Subcutaneous adipose tissue (tissue), 4 donors: ENCODE results near the gene RBM20. TPM values are rescaled to one million over a fixed set of nuclear protein-coding genes. Genes with fewer than 3 reads are reported as not detected.

Experiments used
- CTCF ChIP-seq: fragments of 450-650 bp; IDR thresholded peaks from one replicate; pipeline ENCODE4 v1.5.1; 2016; ENCODE audit warnings: low read depth, mild to moderate bottlenecking, control low read depth, antibody characterized with exemption, moderate library complexity
- total RNA-seq, 4 donors: library from RNA; depleted of rRNA; stranded (reverse); fragments of >200 nt; gene quantifications; one replicate each; pipeline ENCODE4 v1.1.0, GENCODE V29; 2016

RBM20 gene
- total RNA-seq, 4 donors from 2014 or later, result 0.88 to 10.3 (median 3.5) TPM

- no peak for TF ChIP-seq CTCF
Measured at GRCh38 chr10:110868981-110869380, 224.8 kb downstream of the RBM20 start.

GRCh38 chr10:110870823-110871297, 226.7 kb downstream of the RBM20 start:
- TF ChIP-seq CTCF, result no peak

- no peak for TF ChIP-seq CTCF
Measured at GRCh38 chr10:110871298-110872084, 227.4 kb downstream of the RBM20 start, which contains the start of gene PDCD4. Gene PDCD4, plus strand, starts transcription at chr10:110871928. Its CDS starts 4,100 bp downstream, at chr10:110876028.

GRCh38 chr10:110872145-110872983, 228.2 kb downstream of the RBM20 start:
- TF ChIP-seq CTCF, result no peak

- TF ChIP-seq CTCF, result no peak
Measured at GRCh38 chr10:110872984-110873923, 229.1 kb downstream of the RBM20 start.

GRCh38 chr10:110873951-110874350, 229.8 kb downstream of the RBM20 start:
- no peak for TF ChIP-seq CTCF
